WTC11 (cell line): ENCODE measurements around the gene RXRA. TPM values are rescaled to one million over a fixed set of nuclear protein-coding genes. Genes with fewer than 3 reads are reported as not detected.

Source experiments
- ATAC-seq: fragments of 200-7000 bp; cut with Tn5 transposase; 2 replicates; pipeline ENCODE4 v1.10.0; 2021; ENCODE audit warnings: mild to moderate bottlenecking, moderate library complexity
- CTCF ChIA-PET: fragments of 300-600 bp; sonication (Branson Sonifier 250); formaldehyde crosslinking; loops from one replicate; lab custom pipeline; 2021; ENCODE audit warnings: antibody characterized with exemption; lab: Charles Lee
- POLR2A ChIA-PET: fragments of 350-600 bp; sonication (Branson Sonifier 250); formaldehyde crosslinking; loops from one replicate; lab custom pipeline; 2021; ENCODE audit warnings: antibody characterized with exemption; lab: Charles Lee
- DNase-seq: peaks from one replicate; pipeline ENCODE4 v3.0.0; 2021; ENCODE audit warnings: low spot score
- H3K27ac Mint-ChIP-seq: 2 replicates; pipeline ENCODE4 v1.8.0; 2021; ENCODE audit warnings: mixed read lengths
- H3K27me3 Mint-ChIP-seq: 2 replicates; pipeline ENCODE4 v1.8.0; 2021; ENCODE audit warnings: low read depth, mild to moderate bottlenecking, moderate library complexity, mixed read lengths
- H3K36me3 Mint-ChIP-seq: 2 replicates; pipeline ENCODE4 v1.8.0; 2021; ENCODE audit warnings: mixed read lengths
- H3K4me1 Mint-ChIP-seq: 2 replicates; pipeline ENCODE4 v1.8.0; 2022; ENCODE audit warnings: mixed read lengths
- H3K4me3 Mint-ChIP-seq: 2 replicates; pipeline ENCODE4 v1.8.0; 2021; ENCODE audit warnings: mild to moderate bottlenecking, moderate library complexity, mixed read lengths
- H3K9me3 Mint-ChIP-seq: 2 replicates; pipeline ENCODE4 v1.8.0; 2021; ENCODE audit warnings: mixed read lengths
- AR ChIP-seq: fragments of 250-450 bp; sonication (Bioruptor Pico); IDR thresholded peaks from 2 replicates; pipeline ENCODE4 v1.9.0; 2021; ENCODE audit warnings: mild to moderate bottlenecking
- CREB1 ChIP-seq: sonication (generic); formaldehyde crosslinking; IDR thresholded peaks from 2 replicates; pipeline ENCODE4 v1.8.0; 2023; ENCODE audit warnings: mild to moderate bottlenecking, missing genetic modification reagents
- CREM ChIP-seq: sonication (generic); formaldehyde crosslinking; IDR thresholded peaks from 2 replicates; pipeline ENCODE4 v1.8.1; 2022; ENCODE audit warnings: mild to moderate bottlenecking, missing genetic modification reagents, moderate library complexity
- E2F4 ChIP-seq: sonication (generic); formaldehyde crosslinking; IDR thresholded peaks from 2 replicates; pipeline ENCODE4 v1.8.1; 2022; ENCODE audit warnings: low read depth, mild to moderate bottlenecking, moderate library complexity, missing genetic modification reagents, borderline replicate concordance
- EMX1 ChIP-seq: fragments of 250-450 bp; sonication (Bioruptor Pico); IDR thresholded peaks from 2 replicates; pipeline ENCODE4 v1.8.0; 2021; ENCODE audit warnings: mild to moderate bottlenecking
- FOXJ3 ChIP-seq: sonication (generic); formaldehyde crosslinking; IDR thresholded peaks from 2 replicates; pipeline ENCODE4 v1.9.0; 2021; ENCODE audit warnings: missing genetic modification reagents, mild to moderate bottlenecking, borderline replicate concordance
- FOXK1 ChIP-seq: sonication (generic); formaldehyde crosslinking; IDR thresholded peaks from 2 replicates; pipeline ENCODE4 v1.8.0; 2022; ENCODE audit warnings: mild to moderate bottlenecking, moderate library complexity, missing genetic modification reagents
- JAZF1 ChIP-seq: fragments of 250-450 bp; sonication (Bioruptor Pico); IDR thresholded peaks from 2 replicates; pipeline ENCODE4 v1.9.0; 2021; ENCODE audit warnings: moderate library complexity, mild to moderate bottlenecking, inconsistent platforms
- JUN ChIP-seq: sonication (generic); formaldehyde crosslinking; IDR thresholded peaks from 2 replicates; pipeline ENCODE4 v1.8.0; 2023; ENCODE audit warnings: mild to moderate bottlenecking, missing genetic modification reagents
- MAX ChIP-seq: sonication (generic); formaldehyde crosslinking; IDR thresholded peaks from 2 replicates; pipeline ENCODE4 v1.8.0; 2022; ENCODE audit warnings: mild to moderate bottlenecking, missing genetic modification reagents
- MXD4 ChIP-seq: fragments of 250-450 bp; sonication (Bioruptor Pico); IDR thresholded peaks from 2 replicates; pipeline ENCODE4 v1.8.0; 2021; ENCODE audit warnings: mild to moderate bottlenecking, moderate library complexity, borderline replicate concordance
- NFE2L1 ChIP-seq: sonication (generic); formaldehyde crosslinking; IDR thresholded peaks from 2 replicates; pipeline ENCODE4 v1.8.1; 2023; ENCODE audit warnings: missing genetic modification reagents
- NR1H2 ChIP-seq: sonication (generic); formaldehyde crosslinking; IDR thresholded peaks from 2 replicates; pipeline ENCODE4 v1.9.0; 2021; ENCODE audit warnings: mild to moderate bottlenecking, moderate library complexity, missing genetic modification reagents
- SOX15 ChIP-seq: fragments of 250-450 bp; sonication (Bioruptor Pico); IDR thresholded peaks from 2 replicates; pipeline ENCODE4 v1.9.0; 2021; ENCODE audit warnings: mild to moderate bottlenecking
- TEAD1 ChIP-seq: sonication (generic); formaldehyde crosslinking; IDR thresholded peaks from 2 replicates; pipeline ENCODE4 v1.8.0; 2022; ENCODE audit warnings: mild to moderate bottlenecking, missing genetic modification reagents
- TEAD4 ChIP-seq: sonication (generic); formaldehyde crosslinking; IDR thresholded peaks from 2 replicates; pipeline ENCODE4 v1.8.0; 2022; ENCODE audit warnings: mild to moderate bottlenecking, missing genetic modification reagents
- TP53 ChIP-seq: sonication (generic); formaldehyde crosslinking; IDR thresholded peaks from 2 replicates; pipeline ENCODE4 v1.8.1; 2023; ENCODE audit warnings: mild to moderate bottlenecking, missing genetic modification reagents
- USF1 ChIP-seq: sonication (generic); formaldehyde crosslinking; IDR thresholded peaks from 2 replicates; pipeline ENCODE4 v1.8.0; 2022; ENCODE audit warnings: mild to moderate bottlenecking, missing genetic modification reagents
- ZBTB21 ChIP-seq: sonication (generic); formaldehyde crosslinking; IDR thresholded peaks from 2 replicates; pipeline ENCODE4 v1.8.1; 2023; ENCODE audit warnings: mild to moderate bottlenecking, missing genetic modification reagents, borderline replicate concordance
- ZNF219 ChIP-seq: sonication (generic); formaldehyde crosslinking; IDR thresholded peaks from 2 replicates; pipeline ENCODE4 v1.8.0; 2023; ENCODE audit warnings: missing genetic modification reagents, mild to moderate bottlenecking, borderline replicate concordance
- ZNF396 ChIP-seq: fragments of 250-450 bp; sonication (Bioruptor Pico); IDR thresholded peaks from 2 replicates; pipeline ENCODE4 v1.8.0; 2021; ENCODE audit warnings: mild to moderate bottlenecking, moderate library complexity, borderline replicate concordance
- ZNF416 ChIP-seq: fragments of 250-450 bp; sonication (Bioruptor Pico); IDR thresholded peaks from 2 replicates; pipeline ENCODE4 v1.9.0; 2021; ENCODE audit warnings: mild to moderate bottlenecking, inconsistent platforms
- ZNF512 ChIP-seq: sonication (generic); formaldehyde crosslinking; IDR thresholded peaks from 2 replicates; pipeline ENCODE4 v1.8.1; 2022; ENCODE audit warnings: missing genetic modification reagents, borderline replicate concordance
- total RNA-seq: library from RNA; stranded (reverse); gene quantifications from 3 replicates; pipeline ENCODE4 v1.2.3, GENCODE V29; 2021
- TF ChIP-seq, protein P1 (sequence below): sonication (generic); formaldehyde crosslinking; IDR thresholded peaks from 2 replicates; pipeline ENCODE4 v1.8.1; 2022; ENCODE audit warnings: low read depth, missing genetic modification reagents, borderline replicate concordance
- TF ChIP-seq, protein P2 (sequence below): fragments of 250-450 bp; sonication (Bioruptor Pico); IDR thresholded peaks from 2 replicates; pipeline ENCODE4 v1.9.0; 2021; ENCODE audit warnings: moderate library complexity, mild to moderate bottlenecking, inconsistent platforms, borderline replicate concordance
- TF ChIP-seq, protein P3 (sequence below): fragments of 250-450 bp; sonication (Bioruptor Pico); IDR thresholded peaks from 2 replicates; pipeline ENCODE4 v1.9.0; 2021; ENCODE audit warnings: mild to moderate bottlenecking

RXRA gene
- total RNA-seq, 1 experiment from 2014 or later: 27.5 TPM

DNA sequence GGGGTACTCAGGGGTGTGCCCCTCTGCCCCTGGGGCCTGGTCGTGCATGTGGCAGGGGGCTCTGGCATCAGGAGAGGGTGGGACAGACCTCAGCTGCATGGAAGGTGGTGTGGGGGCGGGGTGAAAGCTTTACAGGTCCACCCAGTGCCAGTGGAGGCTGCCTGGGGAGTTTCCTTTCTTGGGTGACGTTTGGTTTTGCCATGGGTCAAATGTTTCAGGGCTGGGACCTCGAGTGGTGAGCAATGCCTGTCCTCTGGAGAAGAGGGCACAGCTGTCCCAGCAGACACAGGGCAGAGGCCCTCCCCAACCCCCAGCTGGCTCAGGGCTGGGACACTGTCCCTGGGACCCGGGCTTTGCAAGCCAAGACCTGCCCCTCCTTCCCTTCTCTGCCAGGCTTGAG is 3.6 kb downstream of the RXRA start:
- peaks cover 25% of the 10 kb centered on the region for H3K4me1 Mint-ChIP-seq
- no peaks in the 10 kb centered on the region for H3K9me3 Mint-ChIP-seq
- TF ChIP-seq ZNF512 (CRISPR knock-in tag): no peak
- no peak for TF ChIP-seq ZNF219 (CRISPR knock-in tag)
- TF ChIP-seq MAX (CRISPR knock-in tag): no peak
- TF ChIP-seq AR: no peak
- no peak for TF ChIP-seq ZNF396 (CRISPR knock-in tag)
- no peak for TF ChIP-seq CREM (CRISPR knock-in tag)
- TF ChIP-seq, protein P1, sequence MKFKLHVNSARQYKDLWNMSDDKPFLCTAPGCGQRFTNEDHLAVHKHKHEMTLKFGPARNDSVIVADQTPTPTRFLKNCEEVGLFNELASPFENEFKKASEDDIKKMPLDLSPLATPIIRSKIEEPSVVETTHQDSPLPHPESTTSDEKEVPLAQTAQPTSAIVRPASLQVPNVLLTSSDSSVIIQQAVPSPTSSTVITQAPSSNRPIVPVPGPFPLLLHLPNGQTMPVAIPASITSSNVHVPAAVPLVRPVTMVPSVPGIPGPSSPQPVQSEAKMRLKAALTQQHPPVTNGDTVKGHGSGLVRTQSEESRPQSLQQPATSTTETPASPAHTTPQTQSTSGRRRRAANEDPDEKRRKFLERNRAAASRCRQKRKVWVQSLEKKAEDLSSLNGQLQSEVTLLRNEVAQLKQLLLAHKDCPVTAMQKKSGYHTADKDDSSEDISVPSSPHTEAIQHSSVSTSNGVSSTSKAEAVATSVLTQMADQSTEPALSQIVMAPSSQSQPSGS (CRISPR knock-in tag): no peak
- TF ChIP-seq CREB1 (CRISPR knock-in tag): no peak
- TF ChIP-seq JUN (CRISPR knock-in tag): no peak
- TF ChIP-seq MXD4 (CRISPR knock-in tag): no peak
- TF ChIP-seq, all 79 proteins: peak for 0
- ATAC-seq (no peak), DNase-seq (no peak)
- no peak overlapping the region for H3K4me3 Mint-ChIP-seq
- POLR2A ChIA-PET: interaction anchor here (0.6 kb wide), 1 partner anchor 301 kb away, joined by 3 read pairs; no protein-coding TSS in a partner anchor
- H3K27me3 Mint-ChIP-seq: no peaks in the 10 kb centered on the region
- no peaks in the 10 kb centered on the region for H3K36me3 Mint-ChIP-seq
- no peak overlapping the region; the same call in 1 of the 2 replicates for H3K27ac Mint-ChIP-seq
- CTCF ChIA-PET: interaction anchor here (1.0 kb wide), 2 partner anchors 9 to 15 kb away, joined by 3 to 5 read pairs; no protein-coding TSS in a partner anchor

- DNase-seq (no peak), ATAC-seq (no peak)
- POLR2A ChIA-PET: no interaction called here
- H3K4me3 Mint-ChIP-seq: no peak overlapping the region
- H3K27me3 Mint-ChIP-seq: no peaks in the 10 kb centered on the region
- H3K36me3 Mint-ChIP-seq: no peaks in the 10 kb centered on the region
- H3K27ac Mint-ChIP-seq: peak overlapping the region; percentile 76
- CTCF ChIA-PET: interaction anchor here (1.0 kb wide), 1 partner anchor 14 kb away, joined by 3 read pairs; no protein-coding TSS in a partner anchor
- peaks cover 25% of the 10 kb centered on the region for H3K4me1 Mint-ChIP-seq
- no peak for TF ChIP-seq ZNF416 (CRISPR knock-in tag)
- TF ChIP-seq TP53 (CRISPR knock-in tag): no peak
- TF ChIP-seq JAZF1 (CRISPR knock-in tag): no peak
- TF ChIP-seq ZBTB21: no peak
- no peak for TF ChIP-seq ZNF219 (CRISPR knock-in tag)
- TF ChIP-seq, protein P2, sequence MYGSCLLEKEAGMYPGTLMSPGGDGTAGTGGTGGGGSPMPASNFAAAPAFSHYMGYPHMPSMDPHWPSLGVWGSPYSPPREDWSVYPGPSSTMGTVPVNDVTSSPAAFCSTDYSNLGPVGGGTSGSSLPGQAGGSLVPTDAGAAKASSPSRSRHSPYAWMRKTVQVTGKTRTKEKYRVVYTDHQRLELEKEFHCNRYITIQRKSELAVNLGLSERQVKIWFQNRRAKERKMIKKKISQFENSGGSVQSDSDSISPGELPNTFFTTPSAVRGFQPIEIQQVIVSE: no peak
- TF ChIP-seq EMX1 (CRISPR knock-in tag): no peak
- TF ChIP-seq NFE2L1 (CRISPR knock-in tag): no peak
- no peak for TF ChIP-seq FOXK1
- no peak for TF ChIP-seq FOXJ3 (CRISPR knock-in tag)
- TF ChIP-seq NR1H2: no peak
- no peak for TF ChIP-seq SOX15 (CRISPR knock-in tag)
- TF ChIP-seq, protein P3, sequence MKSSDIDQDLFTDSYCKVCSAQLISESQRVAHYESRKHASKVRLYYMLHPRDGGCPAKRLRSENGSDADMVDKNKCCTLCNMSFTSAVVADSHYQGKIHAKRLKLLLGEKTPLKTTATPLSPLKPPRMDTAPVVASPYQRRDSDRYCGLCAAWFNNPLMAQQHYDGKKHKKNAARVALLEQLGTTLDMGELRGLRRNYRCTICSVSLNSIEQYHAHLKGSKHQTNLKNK (CRISPR knock-in tag): no peak
- TF ChIP-seq E2F4 (CRISPR knock-in tag): no peak
- TF ChIP-seq TEAD1 (CRISPR knock-in tag): no peak
- TF ChIP-seq TEAD4 (CRISPR knock-in tag): no peak
- no peak for TF ChIP-seq USF1 (CRISPR knock-in tag)
- no peaks in the 10 kb centered on the region for H3K9me3 Mint-ChIP-seq
These were observed 4.3 kb downstream of the RXRA start for GRCh38 chr9:134330590-134330989.
